Activated CD8-positive, alpha-beta T cell treated with anti-CD3 and anti-CD28 coated beads for 36 hours (primary cell): ENCODE data around the gene DHRSX. TPM values are rescaled to one million over a fixed set of nuclear protein-coding genes. Genes with fewer than 3 reads are reported as not detected.
A peak's percentile ranks its signal among the peaks of the same experiment; 100 is the strongest.
"Not testable (repeated sequence)": the region's sequence is repeated elsewhere in the genome, so short reads cannot be mapped to it uniquely, and the experiment has no call there.

ENCODE experiments used
- ATAC-seq: fragments of 200-7000 bp; cut with Tn5 transposase; one replicate; pipeline ENCODE4 v1.10.0; 2021; ENCODE audit warnings: mild to moderate bottlenecking, moderate library complexity
- CTCF ChIA-PET: fragments of 350-600 bp; sonication (Branson Sonifier 250); formaldehyde crosslinking; loops from one replicate; lab custom pipeline; 2021; ENCODE audit warnings: antibody characterized with exemption; lab: Charles Lee
- POLR2A ChIA-PET: fragments of 350-600 bp; sonication (Branson Sonifier 250); formaldehyde crosslinking; loops from one replicate; lab custom pipeline; 2021; ENCODE audit warnings: antibody characterized with exemption; lab: Charles Lee
- DNase-seq: peaks from one replicate; pipeline ENCODE4 v3.0.0-alpha.2; 2020
- H3K27ac Mint-ChIP-seq: one replicate; pipeline ENCODE4 v1.8.0; 2021; ENCODE audit warnings: mild to moderate bottlenecking, mixed read lengths
- H3K27me3 Mint-ChIP-seq: one replicate; pipeline ENCODE4 v1.8.0; 2021; ENCODE audit warnings: mixed read lengths
- H3K36me3 Mint-ChIP-seq: one replicate; pipeline ENCODE4 v1.8.0; 2021; ENCODE audit warnings: low read depth, mixed read lengths
- H3K4me1 Mint-ChIP-seq: one replicate; pipeline ENCODE4 v1.8.0; 2021; ENCODE audit warnings: low read depth, mixed read lengths
- H3K4me3 Mint-ChIP-seq: one replicate; pipeline ENCODE4 v1.8.0; 2021; ENCODE audit warnings: mild to moderate bottlenecking, moderate library complexity, mixed read lengths
- H3K9me3 Mint-ChIP-seq: one replicate; pipeline ENCODE4 v1.8.0; 2021; ENCODE audit warnings: mixed read lengths
- CTCF ChIP-seq: fragments of 200-600 bp; IDR thresholded peaks from one replicate; pipeline ENCODE4 v1.8.0; 2022; ENCODE audit warnings: antibody characterized with exemption, mild to moderate bottlenecking
- intact Hi-C: fragments of 100-400 bp; cut with micrococcal nuclease; formaldehyde crosslinking; loops from one replicate; pipeline ENCODE4 v1.10.0; 2022
- total RNA-seq, 2 experiments: library from RNA; stranded (reverse); gene quantifications; one replicate each; pipeline ENCODE4 v1.2.3, GENCODE V29; 2021

DHRSX gene
- total RNA-seq, 2 experiments from 2014 or later, result 19.7 to 22.0 TPM

- ChIA-PET CTCF (no interaction called here), POLR2A (no interaction called here)
- H3K4me1 Mint-ChIP-seq, result peaks cover 6% of the 10 kb centered on the region
- intact Hi-C loops, result no loop called here
- H3K27me3 Mint-ChIP-seq, result no peaks in the 10 kb centered on the region
- H3K36me3 Mint-ChIP-seq, result peaks cover 34% of the 10 kb centered on the region
- TF ChIP-seq CTCF, result no peak
- H3K4me3 Mint-ChIP-seq, result no peak overlapping the region
- DNase-seq, result no peak
- H3K9me3 Mint-ChIP-seq, result no peaks in the 10 kb centered on the region
- no peak for ATAC-seq
- no peak overlapping the region for H3K27ac Mint-ChIP-seq
These were observed 216.6 kb downstream of the DHRSX start for GRCh38 chrX:2284133-2284532.

DNA sequence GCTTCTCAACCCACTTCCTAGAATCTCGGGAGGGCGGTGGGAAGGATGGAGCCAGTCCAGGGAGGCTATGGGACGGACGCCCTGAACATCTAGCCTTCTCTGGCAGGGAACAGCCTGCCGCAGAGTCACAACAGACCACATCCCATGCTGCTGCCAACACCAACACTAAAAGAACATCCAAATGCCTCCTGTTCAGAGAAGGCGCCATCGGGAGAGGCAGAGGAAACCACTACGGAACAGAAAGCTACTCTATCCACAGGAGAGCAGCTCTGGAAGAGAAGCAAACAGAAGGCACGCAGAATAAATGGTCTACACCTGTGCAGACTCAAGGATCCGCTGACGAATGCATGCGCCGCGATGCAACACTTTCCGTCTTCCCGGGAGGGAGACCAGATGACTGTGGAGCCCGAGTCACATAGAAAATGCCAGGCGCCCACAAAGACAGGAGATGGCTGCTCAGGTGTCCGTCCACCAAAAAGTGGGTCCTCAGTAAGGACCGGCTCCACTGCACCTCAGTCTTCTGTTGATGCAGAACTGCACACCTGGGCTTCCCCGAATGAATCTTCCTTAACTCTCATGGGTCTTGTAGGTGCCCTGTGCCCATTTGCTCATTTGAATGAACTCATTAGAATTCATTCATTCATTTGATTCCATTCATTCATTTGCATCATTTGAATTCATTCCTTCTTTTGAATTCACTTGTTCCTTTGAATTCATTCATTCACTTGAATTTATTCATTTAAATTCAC lies 217.5 kb downstream of the DHRSX start:
- Mint-ChIP-seq H3K4me1 (peaks cover 6% of the 10 kb centered on the region), H3K36me3 (peaks cover 29% of the 10 kb centered on the region), H3K9me3 (no peaks in the 10 kb centered on the region), H3K27ac (no peak overlapping the region), H3K4me3 (no peak overlapping the region), H3K27me3 (no peaks in the 10 kb centered on the region)
- DNase-seq, result no peak
- POLR2A ChIA-PET, result no interaction called here
- intact Hi-C loops, result no loop called here
- CTCF ChIA-PET, result no interaction called here
- TF ChIP-seq CTCF, result no peak
- ATAC-seq, result peak; percentile 34

GRCh38 chrX:2282490-2283090 lies 218.2 kb downstream of the DHRSX start:
- DNase-seq (no peak), ATAC-seq (no peak)
- intact Hi-C loops, result no loop called here
- CTCF ChIA-PET, result no interaction called here
- Mint-ChIP-seq H3K36me3 (peaks cover 25% of the 10 kb centered on the region), H3K9me3 (no peaks in the 10 kb centered on the region), H3K27ac (no peak overlapping the region), H3K4me1 (peaks cover 6% of the 10 kb centered on the region), H3K27me3 (no peaks in the 10 kb centered on the region), H3K4me3 (no peak overlapping the region)
- POLR2A ChIA-PET, result no interaction called here
- TF ChIP-seq CTCF, result no peak

DNA sequence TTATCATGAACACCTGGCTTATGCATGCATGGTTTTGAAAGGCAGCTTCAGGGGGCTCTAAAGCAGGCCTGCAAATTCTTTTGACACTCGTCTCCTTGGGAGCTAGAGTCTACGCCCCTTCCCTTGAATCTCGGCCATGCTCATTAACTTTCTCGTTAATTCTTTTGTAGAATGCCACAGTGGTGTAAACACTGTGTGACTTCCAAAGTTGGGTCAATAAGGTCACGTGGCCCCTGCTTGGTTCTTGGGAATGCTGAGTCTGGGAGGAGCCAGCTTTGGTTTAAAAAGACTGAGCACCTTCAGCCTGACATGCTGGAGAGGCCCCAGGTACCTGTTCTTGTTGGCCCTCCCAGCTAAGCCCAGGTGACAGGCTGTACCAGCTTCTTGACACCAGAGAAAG lies 228.4 kb downstream of the DHRSX start:
- no peak for ATAC-seq
- Mint-ChIP-seq H3K36me3 (peaks cover 32% of the 10 kb centered on the region), H3K27ac (no peak overlapping the region), H3K27me3 (no peaks in the 10 kb centered on the region), H3K9me3 (peaks cover 4% of the 10 kb centered on the region), H3K4me3 (no peak overlapping the region), H3K4me1 (no peaks in the 10 kb centered on the region)
- DNase-seq, result no peak
- TF ChIP-seq CTCF, result no peak
- ChIA-PET POLR2A (no interaction called here), CTCF (no interaction called here)
- intact Hi-C loops, result no loop called here

- H3K27ac Mint-ChIP-seq, DNase-seq, H3K27me3 Mint-ChIP-seq, H3K4me1 Mint-ChIP-seq, intact Hi-C loops, H3K9me3 Mint-ChIP-seq, CTCF ChIA-PET, POLR2A ChIA-PET, ATAC-seq, H3K4me3 Mint-ChIP-seq: not testable (repeated sequence)
- H3K36me3 Mint-ChIP-seq, result peaks cover 32% of the 10 kb centered on the region
These were observed 229.2 kb downstream of the DHRSX start for GRCh38 chrX:2271595-2271994.

DNA sequence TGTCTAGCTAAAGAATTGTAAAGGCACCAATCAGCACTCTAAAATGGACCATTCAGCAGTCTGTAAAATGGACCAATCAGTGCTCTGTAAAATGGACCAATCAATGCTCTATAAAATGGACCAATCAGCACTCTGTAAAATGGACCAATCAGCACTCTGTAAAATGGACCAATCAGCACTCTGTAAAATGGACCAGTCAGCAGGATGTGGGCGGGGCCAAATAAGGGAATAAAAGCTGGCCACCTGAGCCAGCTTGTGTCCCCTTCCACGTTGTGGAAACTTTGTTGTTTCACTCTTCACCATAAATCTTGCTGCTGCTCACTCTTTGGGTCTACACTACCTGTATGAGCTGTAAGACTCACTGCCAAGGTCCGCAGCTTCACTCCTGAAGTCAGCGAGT lies 230.0 kb downstream of the DHRSX start:
- H3K4me1 Mint-ChIP-seq, intact Hi-C loops, H3K27ac Mint-ChIP-seq, H3K27me3 Mint-ChIP-seq, DNase-seq, H3K9me3 Mint-ChIP-seq, ATAC-seq, POLR2A ChIA-PET, CTCF ChIA-PET, H3K4me3 Mint-ChIP-seq: not testable (repeated sequence)
- peaks cover 34% of the 10 kb centered on the region for H3K36me3 Mint-ChIP-seq
